AG04450 (cell line): ENCODE measurements around the gene KCNMA1. TPM values are rescaled to one million over a fixed set of nuclear protein-coding genes. Genes with fewer than 3 reads are reported as not detected.
A peak's percentile ranks its signal among the peaks of the same experiment; 100 is the strongest.

Experiments
- CTCF ChIA-PET: fragments of 300-600, 350-600 bp; formaldehyde crosslinking; extraction: SDS; loops from one replicate; lab custom pipeline; 2022; ENCODE audit warnings: antibody characterized with exemption, inconsistent platforms; lab: Charles Lee
- POLR2A ChIA-PET: fragments of 350-600 bp; formaldehyde crosslinking; extraction: SDS; loops from one replicate; lab custom pipeline; 2021; ENCODE audit warnings: antibody characterized with exemption, inconsistent platforms; lab: Yijun Ruan, JAX
- DNase-seq: peaks from one replicate; pipeline ENCODE4 v3.0.0-alpha.2; 2011; ENCODE audit warnings: low read depth, low spot score
- H3K27ac ChIP-seq: one replicate; pipeline ENCODE4 v1.5.1; 2012; ENCODE audit warnings: low read depth, low read length, control low read depth
- H3K27me3 ChIP-seq: one replicate; pipeline ENCODE4 v1.6.0; 2012; ENCODE audit warnings: low read length; ENCODE audit not compliant: control insufficient read depth, insufficient read depth
- H3K4me3 ChIP-seq: 2 replicates; pipeline ENCODE4 v1.5.1; 2011; ENCODE audit warnings: mild to moderate bottlenecking, low read depth, low read length, control low read depth
- H3K9me3 ChIP-seq: 2 replicates; pipeline ENCODE4 v1.5.1; 2012; ENCODE audit warnings: low read length; ENCODE audit not compliant: control insufficient read depth, insufficient read depth
- CTCF ChIP-seq: IDR thresholded peaks from 2 replicates; pipeline ENCODE4 v1.5.1; 2011; ENCODE audit warnings: low read depth, low read length, control low read depth, inconsistent platforms
- polyA plus RNA-seq: library from polyadenylated mRNA; depleted of rRNA; stranded (reverse); fragments of >200 nt; gene quantifications from 2 replicates; pipeline ENCODE4 v1.2.3, GENCODE V29; 2011

Gene KCNMA1
- polyA plus RNA-seq, 1 experiment: 58.8 TPM

GRCh38 chr10:77436257-77436975, 201.2 kb downstream of the KCNMA1 start:
- Histone ChIP-seq H3K4me3 (no peak overlapping the region), H3K9me3 (no peaks in the 10 kb centered on the region), H3K27me3 (no peaks in the 10 kb centered on the region), H3K27ac (no peak overlapping the region)
- no peak for TF ChIP-seq CTCF
- no peak for DNase-seq
- CTCF ChIA-PET: interaction anchor here (0.6 to 1.4 kb wide), 2 partner anchors 8 to 45 kb away, joined by 4 to 7 read pairs; no protein-coding TSS in a partner anchor
- POLR2A ChIA-PET: no interaction called here

GRCh38 chr10:77433546-77433945, 204.1 kb downstream of the KCNMA1 start:
- Histone ChIP-seq H3K27me3 (no peaks in the 10 kb centered on the region), H3K4me3 (no peak overlapping the region), H3K9me3 (no peaks in the 10 kb centered on the region), H3K27ac (no peak overlapping the region)
- no peak for DNase-seq
- no peak for TF ChIP-seq CTCF
- POLR2A ChIA-PET: no interaction called here
- CTCF ChIA-PET: no interaction called here

GRCh38 chr10:77431980-77432797, 205.4 kb downstream of the KCNMA1 start:
- no peak overlapping the region for H3K27ac ChIP-seq
- no peak for TF ChIP-seq CTCF
- POLR2A ChIA-PET: no interaction called here
- DNase-seq: no peak
- no peaks in the 10 kb centered on the region for H3K9me3 ChIP-seq
- no peak overlapping the region for H3K4me3 ChIP-seq
- H3K27me3 ChIP-seq: no peaks in the 10 kb centered on the region
- CTCF ChIA-PET: no interaction called here

DNA sequence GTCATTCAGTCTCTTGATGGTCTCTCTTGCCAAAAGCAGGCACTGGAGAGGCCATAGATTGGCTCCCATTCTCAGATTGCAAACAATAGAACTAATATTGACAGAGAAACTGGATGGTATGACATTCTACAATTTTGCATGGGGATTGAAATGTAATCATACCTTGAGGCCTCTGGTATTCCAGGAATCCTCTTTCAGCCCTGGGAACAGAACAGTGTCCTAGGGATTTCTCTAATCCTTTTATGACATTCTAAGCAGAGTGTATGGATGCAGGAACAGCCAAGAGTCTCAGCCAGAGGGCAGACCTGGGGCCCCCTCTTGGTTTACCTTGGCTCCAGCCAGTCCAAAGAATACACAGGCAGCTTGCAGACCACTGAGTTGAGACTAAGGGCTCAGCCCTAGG, 206.4 kb downstream of the KCNMA1 start:
- CTCF ChIA-PET: interaction anchor here (1.0 kb wide), 1 partner anchor 281 kb away, joined by 3 read pairs; no protein-coding TSS in a partner anchor
- peak; percentile 16; the same call in 1 of the 2 replicates for TF ChIP-seq CTCF
- Histone ChIP-seq H3K27me3 (no peaks in the 10 kb centered on the region), H3K27ac (no peak overlapping the region), H3K9me3 (no peaks in the 10 kb centered on the region), H3K4me3 (no peak overlapping the region)
- no peak for DNase-seq
- POLR2A ChIA-PET: no interaction called here

DNA sequence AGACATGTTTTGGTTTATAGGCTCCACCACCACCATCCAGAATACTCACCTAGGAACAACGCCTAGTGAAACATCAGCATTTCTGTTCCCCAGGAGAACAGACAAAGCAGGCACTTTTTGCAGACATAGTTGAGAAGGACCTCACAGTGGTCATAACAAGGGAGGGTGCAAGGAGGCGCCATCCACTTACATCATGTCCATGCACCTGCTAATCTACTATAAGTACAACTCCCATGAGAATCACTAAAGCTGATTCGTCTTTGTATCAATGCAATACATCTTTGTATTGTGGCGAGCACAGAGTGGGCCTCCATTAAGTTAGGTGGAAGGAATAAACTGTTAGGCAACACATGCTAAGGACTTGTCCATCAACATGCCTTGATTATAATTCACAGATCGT, 207.1 kb downstream of the KCNMA1 start:
- H3K27me3 ChIP-seq: no peaks in the 10 kb centered on the region
- H3K27ac ChIP-seq: no peak overlapping the region
- POLR2A ChIA-PET: no interaction called here
- no peak overlapping the region for H3K4me3 ChIP-seq
- CTCF ChIA-PET: interaction anchor here (1.0 to 4.1 kb wide), 4 partner anchors 15 to 281 kb away, joined by 3 to 33 read pairs (median 8); no protein-coding TSS in a partner anchor
- no peak for DNase-seq
- TF ChIP-seq CTCF: no peak
- no peaks in the 10 kb centered on the region for H3K9me3 ChIP-seq
